GM18858 (cell line): Measurements from ENCODE around the gene FCER2.

Experiments used
- ATAC-seq: cut with Tn5 transposase; IDR thresholded peaks from one replicate; pipeline ENCODE4 v1.9.1; 2021; ENCODE audit not compliant: unreplicated experiment

FCER2 gene

DNA sequence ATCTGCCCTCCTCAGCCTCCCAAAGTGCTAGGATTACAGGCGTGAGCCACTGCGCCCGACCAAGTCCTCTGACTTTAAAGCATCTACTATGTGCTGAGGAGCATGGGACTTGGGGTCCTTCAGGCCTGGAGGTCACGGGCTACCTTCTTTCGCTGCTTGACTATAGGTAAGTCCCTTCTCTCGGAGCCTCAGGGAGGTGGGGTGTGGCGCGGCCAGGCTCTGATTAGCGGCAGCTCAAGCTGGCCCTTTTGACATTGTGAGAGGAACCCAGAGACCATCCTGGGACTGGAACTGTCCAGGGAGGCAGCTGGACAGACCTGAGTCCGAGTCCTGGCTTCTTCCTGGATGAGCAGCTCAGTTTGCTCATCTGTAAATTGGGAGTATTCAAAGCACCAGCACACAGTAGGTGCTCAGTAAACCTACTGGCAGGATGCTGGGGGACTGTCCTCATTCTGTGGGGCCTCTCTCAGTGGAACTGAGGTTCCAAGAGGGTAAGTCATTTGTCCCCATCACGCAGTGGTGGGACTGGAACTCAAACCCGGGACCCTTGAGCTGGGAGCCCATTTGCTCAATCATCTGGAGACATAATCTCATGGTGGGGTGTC, 780 bp downstream of the FCER2 start:
- no peak for ATAC-seq

DNA sequence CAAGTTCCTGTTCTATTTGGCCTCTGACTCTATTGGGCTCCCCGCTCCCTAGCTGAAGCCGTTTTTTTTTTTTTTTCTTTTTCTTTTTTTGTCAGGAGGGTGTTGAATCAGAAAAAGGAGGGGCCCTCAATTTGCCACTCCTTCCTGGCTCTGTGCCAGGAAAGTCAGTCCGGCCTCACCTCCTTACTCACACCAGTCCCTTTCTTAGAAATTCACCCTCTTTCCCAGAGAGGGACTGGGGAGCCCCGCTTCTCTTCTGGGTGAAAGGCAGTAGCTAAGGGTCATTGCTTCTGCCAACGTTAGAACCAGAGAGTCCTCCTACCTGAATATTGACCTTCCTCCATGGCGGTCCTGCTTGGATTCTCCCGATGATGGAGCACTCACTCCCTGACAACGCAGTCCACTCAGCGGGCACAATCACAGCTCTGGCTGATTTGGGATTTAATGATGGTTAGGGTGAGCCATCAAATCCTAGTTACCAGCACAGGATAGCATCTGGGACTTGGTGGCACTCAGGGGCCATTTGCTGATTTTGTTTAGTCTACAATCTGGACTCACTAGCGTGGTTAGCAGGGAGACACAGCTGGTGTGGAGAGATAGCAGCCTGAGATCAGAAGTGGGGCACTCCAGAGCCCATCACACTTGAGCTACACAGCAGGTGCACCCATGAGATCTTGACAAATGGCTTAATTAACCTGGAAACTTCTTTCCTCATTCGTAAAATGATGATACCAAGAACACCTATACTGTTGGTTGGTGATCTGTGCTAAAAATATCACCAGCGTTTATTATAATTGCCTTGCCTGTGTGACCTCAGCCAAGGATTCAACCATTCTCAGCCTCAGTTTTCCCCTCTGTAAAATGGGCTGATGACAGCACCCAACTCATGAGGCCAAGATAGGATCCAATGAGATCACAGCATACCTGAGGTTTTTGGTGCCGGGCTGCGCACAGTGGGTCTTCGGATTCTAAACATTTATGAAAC, 2.2 kb downstream of the FCER2 start:
- ATAC-seq, result no peak

DNA sequence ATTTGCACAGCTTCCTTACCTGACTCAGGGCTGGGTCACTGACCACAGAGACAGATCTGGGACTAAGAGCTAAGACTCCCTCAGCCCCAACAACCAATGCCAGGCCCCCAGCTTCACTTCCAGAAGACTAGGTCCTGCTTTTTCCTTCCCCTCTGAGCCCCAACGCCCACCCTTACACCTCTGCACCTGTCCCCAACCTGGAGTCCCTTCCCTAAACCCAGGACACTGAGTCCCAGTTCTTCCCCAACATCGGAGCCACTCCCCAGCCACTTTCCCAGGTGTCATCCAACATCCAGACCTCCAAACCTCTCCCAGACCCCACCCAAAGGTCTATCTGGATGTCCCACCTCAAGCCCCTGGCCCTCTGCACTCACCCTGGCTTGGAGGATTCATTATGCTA, 2.9 kb downstream of the FCER2 start:
- ATAC-seq, result no peak

DNA sequence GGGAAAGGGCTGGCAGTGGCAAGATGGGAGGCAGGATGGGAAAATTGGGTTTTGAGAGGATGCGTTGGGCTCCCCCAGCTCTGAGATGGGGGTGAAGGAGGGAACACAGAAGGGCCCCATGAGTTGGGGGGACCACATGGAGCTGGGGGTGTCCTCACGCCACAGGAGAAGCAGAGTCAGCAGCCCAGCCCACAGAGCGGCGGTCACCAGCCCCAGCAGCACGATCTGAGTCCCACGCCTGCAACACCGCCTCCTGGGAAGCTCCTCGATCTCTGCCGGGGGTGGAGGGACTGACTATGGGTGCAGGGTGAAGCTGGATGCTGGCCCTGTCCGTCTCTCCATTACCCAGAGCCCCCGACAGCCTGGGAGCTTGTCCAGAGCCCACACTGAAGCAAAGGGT, 3.3 kb downstream of the FCER2 start:
- ATAC-seq, result no peak

DNA sequence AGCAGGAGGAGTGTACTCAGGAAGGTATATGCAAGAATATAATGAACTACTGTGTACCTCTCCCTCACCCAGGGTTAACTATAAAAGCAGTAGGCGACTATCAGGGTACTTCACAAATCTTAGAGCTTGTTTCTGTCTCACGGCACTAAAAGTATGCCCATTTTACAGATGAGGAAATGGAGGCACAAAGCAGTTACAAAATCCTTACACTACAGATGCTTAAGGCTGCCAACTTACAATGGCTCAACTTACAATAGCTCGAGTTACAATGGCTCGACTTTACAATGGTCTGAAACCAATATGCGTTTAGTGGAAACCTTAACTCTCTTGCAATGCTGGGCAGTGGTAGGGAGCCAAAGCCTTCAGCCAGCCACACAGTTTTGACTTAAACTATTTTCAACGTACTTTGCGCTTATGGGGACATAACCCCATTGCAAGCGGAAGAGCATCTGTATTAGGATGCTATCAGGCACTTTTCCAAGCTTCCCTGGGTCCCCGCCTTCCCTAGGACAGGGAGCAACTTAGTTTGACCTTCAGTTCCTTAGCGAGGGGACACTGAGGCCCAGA, 4.1 kb downstream of the FCER2 start:
- ATAC-seq, result no peak

DNA sequence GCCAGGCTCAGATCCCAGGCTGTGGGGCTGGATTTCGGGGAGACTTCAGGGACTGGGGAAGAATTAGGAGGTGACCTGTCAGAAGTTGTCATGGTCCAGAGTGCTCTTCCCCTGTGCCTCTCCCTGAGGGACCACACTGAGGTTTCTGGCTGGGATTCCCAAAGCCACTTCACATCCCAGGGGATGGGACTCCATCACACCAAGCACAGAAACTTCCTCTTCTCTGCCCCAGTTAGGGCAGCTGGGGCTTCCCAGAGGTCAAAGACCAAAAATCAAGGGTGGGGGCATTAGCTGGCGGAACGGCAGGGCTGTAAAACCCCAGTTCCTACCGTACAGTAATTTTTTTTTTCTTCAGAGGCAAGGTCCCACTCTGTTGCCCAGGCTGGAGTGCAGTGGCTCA, 7.4 kb downstream of the FCER2 start:
- ATAC-seq, result no peak

DNA sequence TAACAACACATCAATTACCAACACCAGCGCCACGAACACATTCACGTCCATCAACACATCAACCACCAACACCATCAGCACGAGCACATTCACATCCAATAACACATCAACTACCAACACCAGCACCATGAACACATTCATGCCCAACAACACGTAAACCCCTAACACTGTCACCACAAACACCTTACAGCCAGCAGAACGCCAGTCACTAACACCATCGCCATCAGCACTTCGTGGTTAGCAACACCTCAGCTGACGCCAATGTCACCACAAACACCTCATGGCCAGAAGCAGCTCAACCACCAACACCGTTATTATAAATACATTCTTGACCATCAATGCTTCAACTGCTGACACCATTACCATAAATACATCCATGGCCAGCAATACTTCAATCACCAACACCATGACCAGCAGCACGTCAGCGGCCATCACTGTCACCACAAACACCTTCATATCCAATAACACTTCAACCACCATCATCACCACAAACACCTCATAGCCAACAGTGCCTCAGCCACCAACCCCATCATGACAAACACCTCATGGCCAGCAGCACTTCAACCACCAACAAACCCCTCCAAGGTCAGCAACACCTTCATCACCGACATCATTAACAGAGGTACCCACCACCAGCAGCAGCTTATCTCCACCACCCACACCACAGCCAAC, 9.4 kb downstream of the FCER2 start:
- no peak for ATAC-seq

DNA sequence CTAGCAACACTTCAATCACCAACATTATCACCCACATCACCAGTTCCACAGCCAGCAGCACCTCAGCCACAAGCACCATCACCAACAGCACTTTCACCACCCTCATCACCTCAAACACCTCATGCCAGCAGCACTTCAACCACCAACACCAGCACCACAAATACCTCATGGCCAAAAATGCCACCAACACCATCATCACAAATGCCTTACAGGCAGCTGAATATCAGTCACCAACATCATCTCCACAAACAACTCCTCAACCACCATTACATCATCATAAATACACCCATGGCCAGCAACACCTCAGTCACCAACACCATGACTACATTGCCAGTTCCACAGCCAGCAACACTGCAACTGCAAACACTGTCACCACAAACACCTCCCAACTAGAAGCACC, 10.4 kb downstream of the FCER2 start:
- no peak for ATAC-seq

DNA sequence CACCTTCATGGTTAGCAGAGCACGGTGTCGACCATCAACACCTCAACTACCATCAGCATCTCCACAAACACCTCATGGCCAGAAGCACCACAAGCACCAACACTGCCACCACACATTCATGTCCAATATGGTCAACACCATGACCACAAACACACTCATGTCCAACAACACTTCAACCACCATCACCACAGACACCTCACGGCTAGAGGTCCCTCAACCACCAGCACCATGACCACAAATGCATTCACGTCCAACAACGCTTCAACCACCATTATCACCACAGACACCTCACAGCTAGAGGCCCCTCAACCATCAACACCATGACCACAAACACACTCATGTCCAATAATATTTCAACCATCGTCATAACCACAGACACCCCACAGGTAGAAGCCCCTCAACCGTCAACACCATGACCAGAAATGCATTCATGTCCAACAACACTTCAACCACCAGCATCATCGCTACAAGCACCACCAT, 11.1 kb downstream of the FCER2 start:
- ATAC-seq, result no peak

DNA sequence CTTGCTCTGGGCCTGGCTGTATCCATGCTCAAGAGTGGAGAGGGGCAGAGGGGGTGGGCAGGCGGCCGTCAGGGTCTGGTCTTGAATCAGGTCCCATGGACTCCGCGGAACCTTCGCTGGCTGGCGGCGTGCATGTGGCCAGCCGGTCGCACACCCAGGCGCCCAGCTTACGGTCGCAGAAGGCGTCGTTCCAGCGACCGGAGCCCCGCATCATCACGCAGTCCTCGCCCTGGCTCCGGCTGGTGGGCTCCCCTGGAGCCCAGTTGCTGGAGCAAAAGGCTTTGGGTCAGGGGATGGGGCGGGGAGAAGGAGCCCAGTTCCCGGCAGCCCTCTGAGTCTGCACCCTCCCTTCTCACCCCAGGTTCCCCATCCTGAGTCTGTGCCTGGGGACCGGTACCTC, 12.8 kb downstream of the FCER2 start:
- no peak for ATAC-seq

DNA sequence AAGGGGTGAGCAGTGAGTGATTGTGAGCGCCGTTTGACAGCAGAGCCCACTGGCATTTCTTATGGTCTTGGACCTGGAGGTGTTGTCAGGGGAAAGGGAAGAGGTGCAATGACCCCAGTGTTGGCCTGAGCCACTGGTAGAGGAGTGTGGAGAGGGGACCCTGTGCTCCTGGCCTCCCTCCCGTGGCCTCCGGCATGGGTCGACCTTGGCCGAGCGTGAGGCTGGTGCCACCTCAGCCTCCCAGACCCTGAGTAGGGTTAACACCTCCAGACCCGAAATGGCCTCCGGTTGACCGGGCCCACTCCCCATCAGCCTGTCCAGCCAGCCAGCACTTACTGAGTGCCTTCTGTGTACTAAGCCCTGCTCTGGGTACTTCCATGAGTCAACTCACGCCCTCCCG, 14.8 kb downstream of the FCER2 start:
- no peak for ATAC-seq

DNA sequence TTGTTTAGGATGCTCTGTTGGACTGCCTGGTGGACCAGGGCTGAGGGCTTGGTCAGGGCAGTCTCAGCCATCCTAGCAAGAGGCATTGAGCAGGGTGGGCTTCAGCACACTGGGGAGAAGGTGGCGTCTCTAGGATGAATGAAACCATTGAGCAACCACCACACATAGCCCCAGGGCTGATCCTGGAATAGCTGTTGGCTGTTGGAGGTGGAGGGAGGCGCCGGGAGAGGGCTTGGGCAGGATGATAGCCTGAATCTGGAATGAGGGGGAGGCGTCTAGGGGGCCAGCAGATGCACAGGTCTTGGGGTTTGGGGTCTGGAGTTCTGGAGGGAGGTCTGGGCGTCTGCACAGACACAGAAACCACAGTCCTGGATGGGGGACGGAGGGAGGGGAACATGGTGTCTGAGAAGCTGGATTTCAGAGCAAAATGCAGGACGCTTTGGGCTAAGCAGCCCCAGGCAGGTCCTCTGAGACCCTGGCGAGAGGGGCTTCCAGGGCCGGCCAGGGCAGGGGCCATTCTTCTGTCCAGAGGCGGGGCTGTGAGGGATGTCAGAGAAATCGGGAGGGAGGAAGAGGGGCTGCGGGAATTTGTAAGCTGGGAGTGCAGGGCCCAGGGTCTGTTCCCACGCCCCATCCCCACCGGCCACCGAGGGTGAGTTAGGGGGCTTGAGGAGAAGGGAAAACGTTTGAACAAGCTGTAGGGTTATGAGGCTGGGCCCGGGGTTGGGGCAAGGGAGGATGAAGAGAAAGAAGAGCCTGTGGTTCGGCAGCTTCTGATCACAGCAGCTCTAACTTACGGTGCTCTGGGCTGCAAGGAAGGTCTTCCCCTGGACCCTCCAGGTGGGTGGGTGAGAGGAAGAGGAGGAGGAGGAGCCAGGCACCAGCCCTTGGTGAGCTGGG, 16.1 kb downstream of the FCER2 start:
- ATAC-seq, result no peak

DNA sequence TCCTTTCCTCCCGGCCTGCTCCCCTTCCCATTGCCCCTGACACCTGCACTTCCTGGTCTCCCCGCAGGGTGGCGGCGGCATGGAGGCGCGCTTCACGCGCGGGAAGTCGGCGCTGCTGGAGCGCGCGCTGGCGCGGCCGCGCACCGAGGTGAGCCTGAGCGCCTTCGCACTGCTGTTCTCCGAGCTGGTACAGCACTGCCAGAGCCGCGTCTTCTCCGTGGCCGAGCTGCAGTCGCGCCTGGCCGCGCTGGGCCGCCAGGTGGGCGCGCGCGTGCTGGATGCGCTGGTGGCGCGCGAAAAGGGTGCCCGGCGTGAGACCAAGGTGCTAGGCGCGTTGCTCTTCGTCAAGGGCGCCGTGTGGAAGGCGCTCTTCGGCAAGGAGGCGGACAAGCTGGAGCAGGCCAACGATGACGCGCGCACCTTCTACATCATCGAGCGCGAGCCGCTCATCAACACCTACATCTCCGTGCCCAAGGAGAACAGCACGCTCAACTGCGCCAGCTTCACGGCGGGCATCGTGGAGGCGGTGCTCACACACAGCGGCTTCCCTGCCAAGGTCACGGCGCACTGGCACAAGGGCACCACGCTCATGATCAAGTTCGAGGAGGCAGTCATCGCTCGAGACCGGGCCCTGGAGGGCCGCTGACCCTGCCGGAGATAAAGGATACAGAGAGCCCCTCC, 19.6 kb downstream of the FCER2 start:
- ATAC-seq, result no peak

DNA sequence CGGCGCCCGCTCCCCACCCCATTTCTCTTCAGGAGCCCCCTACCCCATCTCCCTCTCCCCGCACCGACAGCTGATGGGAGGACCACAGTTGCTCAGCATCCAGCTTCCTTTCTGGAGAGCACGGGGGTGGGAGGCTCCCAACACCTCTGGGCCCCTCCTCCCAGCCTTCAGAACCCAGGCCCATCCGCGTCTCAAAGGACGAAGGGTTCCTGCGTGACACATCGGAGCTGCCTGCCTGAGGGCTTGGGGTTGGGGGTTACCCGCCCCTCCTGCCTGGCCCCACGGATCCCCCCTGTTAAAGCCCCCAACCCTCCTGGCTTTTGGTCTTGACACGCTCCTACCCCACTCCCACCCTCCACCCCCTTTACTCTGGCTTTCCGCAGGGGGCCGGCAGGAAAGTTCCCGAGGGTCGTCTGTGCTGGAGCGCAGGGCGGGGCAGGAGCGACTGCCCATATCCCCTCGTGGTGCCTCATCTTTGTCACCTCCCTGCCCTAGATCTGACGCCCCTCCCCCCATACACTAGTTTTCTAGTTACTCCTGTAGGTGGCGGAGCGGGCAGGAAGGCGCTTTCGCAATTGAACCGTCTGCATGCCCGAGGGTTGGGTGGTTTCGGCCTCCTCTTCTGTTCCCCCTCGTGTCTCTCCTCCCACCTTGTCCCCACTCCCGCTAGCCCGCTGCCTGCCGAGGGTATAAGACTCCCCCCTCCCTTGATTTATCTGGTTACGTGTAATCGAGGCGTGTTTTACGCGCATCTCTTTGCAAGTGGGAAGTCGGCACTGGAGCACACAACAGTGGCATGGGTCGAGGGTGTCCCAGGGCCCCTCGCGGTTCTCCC, 20.4 kb downstream of the FCER2 start:
- no peak for ATAC-seq

DNA sequence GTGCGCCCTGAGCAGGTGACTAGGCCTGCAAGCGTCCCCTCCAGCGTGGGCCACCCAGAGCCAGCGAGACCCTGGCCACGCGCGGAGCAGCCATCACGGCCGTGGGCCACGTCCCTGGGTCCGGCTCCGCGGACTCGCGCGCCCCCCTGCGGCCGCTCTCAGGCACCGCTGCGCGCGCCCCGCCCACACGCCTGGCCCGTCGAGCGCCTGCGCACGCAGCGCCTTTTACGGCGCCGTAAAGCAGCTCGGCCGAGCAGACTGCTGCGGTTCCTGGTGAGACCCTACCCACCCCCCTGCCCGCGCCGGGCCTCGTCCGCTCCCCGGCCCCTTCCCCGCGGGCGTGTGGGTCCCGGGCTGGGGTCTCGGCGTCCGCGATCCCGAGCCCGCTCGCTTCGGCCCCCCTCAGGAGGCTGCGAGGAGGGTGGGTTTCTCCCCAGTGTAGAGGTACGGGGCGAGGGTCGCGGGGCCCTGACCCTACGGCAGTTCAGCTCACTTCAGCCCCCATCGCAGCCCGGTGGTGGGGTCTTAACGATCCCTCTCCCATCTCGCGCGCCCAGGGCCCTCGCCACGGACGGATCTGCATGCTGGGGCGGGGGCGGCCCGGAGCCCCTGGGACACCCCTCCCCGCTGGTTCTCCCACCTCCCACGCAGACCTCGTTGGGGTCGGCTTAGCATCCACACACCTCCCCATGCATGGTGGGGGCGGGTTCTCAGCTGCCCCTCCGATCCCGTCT, 21.2 kb downstream of the FCER2 start, which contains the start of gene TRAPPC5:
TSS of gene TRAPPC5 (plus strand) at position 228 of the 734 bp plus-strand sequence. CDS start 1,421 bp downstream, outside the sequence.
- no peak for ATAC-seq

DNA sequence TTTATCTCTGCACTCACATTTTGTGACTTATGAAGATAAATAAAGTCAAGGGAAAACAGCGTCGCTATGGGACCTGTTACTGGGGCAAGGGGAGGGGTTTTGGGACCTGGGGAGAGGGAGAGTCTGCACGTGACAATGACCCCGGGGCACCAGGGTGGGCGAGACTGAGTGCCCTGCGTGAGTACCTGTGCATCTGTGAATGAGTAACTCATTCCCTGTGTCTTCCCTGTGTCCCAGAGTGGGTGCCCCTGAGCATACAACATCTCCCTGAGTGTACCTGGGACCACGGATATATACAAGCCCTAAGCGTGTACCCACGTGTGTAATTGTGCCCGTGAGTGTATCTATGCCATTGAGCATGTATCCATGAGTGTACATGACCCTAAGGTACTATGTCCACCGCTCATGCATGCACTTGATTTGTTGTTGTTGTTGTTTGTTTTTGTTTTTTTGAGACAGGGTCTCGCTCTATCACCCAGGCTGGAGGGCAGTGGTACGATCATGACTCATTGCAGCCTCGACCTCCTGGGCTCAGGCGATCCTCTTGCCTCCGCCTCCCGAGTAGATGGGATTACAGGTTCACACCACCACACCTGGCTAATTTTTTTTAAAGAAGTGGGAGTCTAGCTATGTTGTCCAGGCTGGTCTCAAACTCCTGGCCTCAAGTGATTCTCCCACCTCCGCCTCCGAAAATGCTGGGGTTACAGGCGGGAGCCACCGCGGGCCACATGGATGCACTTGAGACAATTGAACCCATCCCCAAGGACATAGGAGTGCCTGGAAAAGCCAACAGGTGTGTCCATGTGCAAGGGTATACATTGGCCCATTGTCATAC, 21.9 kb downstream of the FCER2 start:
- no peak for ATAC-seq
